Prostate gland (tissue), 2 donors: ENCODE measurements around the gene ANKRD18B.
"Not testable (repeated sequence)": the region's sequence is repeated elsewhere in the genome, so short reads cannot be mapped to it uniquely, and the experiment has no call there.

Experiments used
- CTCF ChIP-seq, 4 experiments: fragments of 200-600 bp in 2 of 4; fragments of 450-650 bp in 2 of 4; sonication (generic) in 2 of 4; IDR thresholded peaks; 1 replicate in 3 of 4; 2 replicates in 1 of 4; pipeline ENCODE4 v1.5.1; 2016 to 2019; ENCODE audit warnings: antibody characterized with exemption in 4 of 4, mild to moderate bottlenecking in 2 of 4, moderate library complexity in 2 of 4
- POLR2A ChIP-seq: fragments of 450-650 bp; IDR thresholded peaks from one replicate; pipeline ENCODE4 v1.6.1; 2016; ENCODE audit warnings: antibody characterized with exemption, mild to moderate bottlenecking
- POLR2AphosphoS5 ChIP-seq: sonication (generic); formaldehyde crosslinking; IDR thresholded peaks from one replicate; pipeline ENCODE4 v1.6.1; 2017; ENCODE audit warnings: antibody characterized with exemption

- TF ChIP-seq POLR2AphosphoS5; CTCF (IDR thresholded peaks at IDR 0.05); POLR2A: not testable (repeated sequence)
Observed at GRCh38 chr9:33548816-33549215, 24.8 kb downstream of the ANKRD18B start.
